Measurements from ENCODE around the gene IRX3.

IRX3 gene

DNA sequence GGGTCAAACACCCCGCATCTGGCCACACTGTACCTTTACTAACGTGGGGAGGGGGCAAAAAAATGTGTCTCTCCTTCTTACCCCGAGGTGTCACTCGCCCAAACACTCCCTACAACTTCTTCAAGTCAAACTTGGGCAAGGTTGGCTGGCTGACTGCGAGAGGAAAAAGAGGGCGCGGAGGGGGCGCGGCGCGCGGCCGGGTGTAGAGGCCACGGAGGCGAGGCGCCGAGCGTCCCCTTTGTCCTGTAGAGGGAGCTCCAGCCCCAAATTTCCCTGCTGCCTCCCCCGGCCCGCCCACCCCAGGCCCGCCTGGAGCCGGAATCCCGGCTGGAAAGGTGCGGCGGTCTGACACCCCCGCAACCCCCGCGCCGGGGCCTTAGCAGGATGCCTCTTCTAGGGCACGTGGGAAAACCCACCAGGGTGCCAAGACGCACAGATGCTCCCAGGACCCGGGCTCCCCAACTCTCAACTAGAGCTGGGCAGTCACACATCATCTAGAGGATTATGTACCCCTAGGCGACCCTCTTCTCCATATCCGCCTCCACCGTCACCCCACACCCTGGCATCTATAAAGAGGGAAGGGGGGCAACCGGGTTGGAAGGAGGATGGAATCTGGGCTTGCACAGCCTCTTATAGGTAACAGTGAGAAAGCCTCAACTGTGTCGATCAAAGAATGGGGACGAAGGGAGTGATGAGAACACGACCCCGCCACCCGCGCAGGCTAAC lies 4.2 kb downstream of the IRX3 start:
- peak overlapping the region; percentile 76 for H3K4me3 ChIP-seq (ENCODE audit: low read depth, low read length)
- DNase-seq (ENCODE audit: low read depth, low spot score): no peak
- ChIA-PET POLR2A (no interaction called here), CTCF (interaction anchor here (0.8 to 7.5 kb wide), 17 partner anchors 12 to 1089 kb away, joined by 3 to 42 read pairs (median 4); partner anchors contain the start of gene IRX5)
- TF ChIP-seq, protein P1, sequence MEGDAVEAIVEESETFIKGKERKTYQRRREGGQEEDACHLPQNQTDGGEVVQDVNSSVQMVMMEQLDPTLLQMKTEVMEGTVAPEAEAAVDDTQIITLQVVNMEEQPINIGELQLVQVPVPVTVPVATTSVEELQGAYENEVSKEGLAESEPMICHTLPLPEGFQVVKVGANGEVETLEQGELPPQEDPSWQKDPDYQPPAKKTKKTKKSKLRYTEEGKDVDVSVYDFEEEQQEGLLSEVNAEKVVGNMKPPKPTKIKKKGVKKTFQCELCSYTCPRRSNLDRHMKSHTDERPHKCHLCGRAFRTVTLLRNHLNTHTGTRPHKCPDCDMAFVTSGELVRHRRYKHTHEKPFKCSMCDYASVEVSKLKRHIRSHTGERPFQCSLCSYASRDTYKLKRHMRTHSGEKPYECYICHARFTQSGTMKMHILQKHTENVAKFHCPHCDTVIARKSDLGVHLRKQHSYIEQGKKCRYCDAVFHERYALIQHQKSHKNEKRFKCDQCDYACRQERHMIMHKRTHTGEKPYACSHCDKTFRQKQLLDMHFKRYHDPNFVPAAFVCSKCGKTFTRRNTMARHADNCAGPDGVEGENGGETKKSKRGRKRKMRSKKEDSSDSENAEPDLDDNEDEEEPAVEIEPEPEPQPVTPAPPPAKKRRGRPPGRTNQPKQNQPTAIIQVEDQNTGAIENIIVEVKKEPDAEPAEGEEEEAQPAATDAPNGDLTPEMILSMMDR (IDR thresholded peaks at IDR 0.05; ENCODE audit: insufficient read depth, low read length, missing control alignments): peak; percentile 71

DNA sequence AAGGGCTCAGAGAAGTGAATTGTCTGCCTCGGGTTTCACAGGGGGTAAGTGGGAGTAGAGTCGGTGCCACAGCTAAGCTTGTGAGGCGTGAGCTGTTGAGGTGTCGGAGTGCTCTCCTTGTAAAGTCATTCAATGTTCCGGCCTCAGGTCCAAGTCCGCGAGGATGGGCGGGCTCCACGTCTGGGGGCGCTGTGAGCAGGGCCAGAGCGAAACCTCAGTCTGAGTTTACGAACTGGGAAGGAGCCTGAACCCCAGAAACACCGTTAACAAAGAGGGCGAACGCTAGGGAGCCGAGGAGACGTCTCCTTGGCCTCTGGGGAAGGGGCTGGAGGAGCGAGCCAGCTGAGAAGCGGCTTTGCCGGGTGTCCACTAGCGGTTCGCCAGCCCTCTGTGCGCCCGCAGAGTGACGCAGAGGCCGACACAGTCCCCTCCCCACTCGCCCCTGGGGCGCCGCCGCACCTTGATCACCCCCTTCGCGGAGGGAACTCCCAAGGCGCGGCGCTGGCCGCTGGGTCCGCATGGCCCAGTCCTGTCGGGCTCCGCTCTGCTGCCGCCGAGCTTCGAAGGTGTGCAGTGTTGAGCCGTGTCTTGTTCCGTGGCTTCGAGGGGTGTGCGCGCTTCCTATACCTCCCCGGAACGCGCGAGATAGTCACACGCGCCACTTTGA lies 4.9 kb downstream of the IRX3 start:
- CTCF ChIA-PET: interaction anchor here (0.7 to 7.5 kb wide), 11 partner anchors 12 to 732 kb away, joined by 3 to 42 read pairs (median 4); no protein-coding TSS in a partner anchor
- H3K4me3 ChIP-seq (ENCODE audit: low read depth, low read length): no peak overlapping the region; the same call in 1 of the 2 replicates

DNA sequence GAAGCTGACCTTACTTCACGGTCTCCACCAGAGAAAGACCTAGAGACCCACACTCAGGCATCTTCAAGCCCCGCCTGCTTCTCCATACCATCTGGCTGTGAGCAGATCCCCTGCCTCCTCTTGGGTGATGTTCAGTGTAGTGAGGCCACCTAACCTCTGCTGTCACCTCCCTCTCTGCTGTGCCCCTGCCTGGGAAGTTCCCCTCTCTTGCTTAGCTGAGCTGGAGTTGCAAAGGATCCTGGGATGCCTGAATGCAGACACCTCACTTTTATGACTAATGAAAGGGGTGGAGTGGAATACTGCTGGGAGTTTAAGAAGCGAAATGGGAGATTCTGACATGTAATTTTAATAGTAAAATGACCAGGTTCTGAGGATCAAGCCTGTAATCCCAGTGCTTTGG lies 5.8 kb downstream of the IRX3 start:
- TF ChIP-seq, protein P1 (IDR thresholded peaks at IDR 0.05; ENCODE audit: insufficient read depth, low read length, missing control alignments): no peak
- no peak for DNase-seq (ENCODE audit: low read depth, low spot score)
- POLR2A ChIA-PET: no interaction called here
- CTCF ChIA-PET: interaction anchor here (1.3 to 7.5 kb wide), 6 partner anchors 11 to 731 kb away, joined by 3 to 42 read pairs (median 15); no protein-coding TSS in a partner anchor
- no peak overlapping the region for H3K4me3 ChIP-seq (ENCODE audit: low read depth, low read length)

More for the DNA sequence above, 4.9 kb downstream of the IRX3 start:
- POLR2A ChIA-PET: no interaction called here
- DNase-seq (ENCODE audit: low read depth, low spot score): no peak
- TF ChIP-seq, protein P1 (IDR thresholded peaks at IDR 0.05; ENCODE audit: insufficient read depth, low read length, missing control alignments): no peak

DNA sequence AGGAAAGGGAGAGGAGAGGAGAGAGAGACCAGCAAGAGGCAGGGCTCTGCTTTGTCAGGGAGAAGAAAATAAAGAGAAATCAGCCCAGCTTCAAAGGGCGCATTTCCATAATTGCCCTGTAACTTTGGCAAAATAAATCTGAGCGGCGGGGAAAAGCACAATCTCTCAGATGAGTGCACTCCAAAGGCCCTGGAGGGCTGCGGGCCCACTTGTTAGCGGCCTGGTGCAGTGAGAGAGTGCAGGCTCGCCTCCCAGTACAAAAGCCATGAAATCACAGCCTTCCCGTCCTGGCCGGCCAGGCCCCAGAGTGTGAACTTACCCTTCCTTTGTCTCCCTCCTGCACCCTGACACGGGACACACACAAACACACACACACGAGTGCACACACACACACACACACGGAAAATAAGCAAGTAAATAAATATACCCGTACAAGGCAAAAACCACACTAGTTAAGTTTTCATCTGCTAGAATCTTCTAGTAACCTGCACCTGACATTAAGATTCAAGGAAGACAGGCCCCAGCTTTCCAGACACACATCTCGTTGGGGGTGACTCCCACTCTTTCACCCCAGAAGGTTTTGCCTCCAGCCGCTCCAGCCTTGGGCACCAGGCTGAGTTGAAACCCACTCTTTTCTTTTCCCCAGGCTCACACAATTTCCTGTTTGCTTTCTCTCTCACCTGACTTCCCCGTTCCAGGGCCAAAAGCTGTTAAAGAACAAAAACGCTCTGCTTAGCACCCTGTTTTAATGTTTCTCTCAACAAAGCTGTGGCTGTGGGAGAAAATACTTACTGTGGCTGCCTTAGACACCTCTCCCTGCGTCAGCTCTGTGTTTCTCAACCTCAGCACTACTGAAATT lies 8.5 kb downstream of the IRX3 start:
- H3K4me3 ChIP-seq (ENCODE audit: low read depth, low read length): no peak overlapping the region
- CTCF ChIA-PET: interaction anchor here (0.9 kb wide), 1 partner anchor 323 kb away, joined by 4 read pairs; no protein-coding TSS in a partner anchor
- POLR2A ChIA-PET: no interaction called here
- TF ChIP-seq, protein P1 (IDR thresholded peaks at IDR 0.05; ENCODE audit: insufficient read depth, low read length, missing control alignments): no peak
- no peak for DNase-seq (ENCODE audit: low read depth, low spot score)

DNA sequence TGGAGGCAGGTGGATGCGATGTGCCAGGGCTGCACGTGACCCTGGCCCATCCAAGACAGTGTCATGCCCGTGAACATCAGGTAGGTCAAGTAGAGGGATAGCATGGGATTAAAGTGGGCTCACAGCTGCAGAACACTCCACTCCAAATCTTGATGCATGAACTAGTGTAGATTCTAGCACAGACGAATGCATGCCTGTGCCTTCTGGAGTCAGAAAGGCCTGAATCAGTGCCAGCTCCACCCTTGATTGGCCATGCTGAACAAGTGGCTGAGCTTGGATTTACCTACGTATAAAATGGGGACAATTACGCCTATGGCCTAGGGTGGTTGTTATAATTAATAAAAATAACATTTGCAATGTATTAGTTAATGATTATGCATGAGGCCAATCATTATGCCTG lies 10.6 kb downstream of the IRX3 start:
- ChIA-PET POLR2A (no interaction called here), CTCF (no interaction called here)
- DNase-seq (ENCODE audit: low read depth, low spot score): no peak
- TF ChIP-seq, protein P1 (IDR thresholded peaks at IDR 0.05; ENCODE audit: insufficient read depth, low read length, missing control alignments): no peak
- no peak overlapping the region for H3K4me3 ChIP-seq (ENCODE audit: low read depth, low read length)

Measured in AG04449 (cell line).